ACHN (cell line): ENCODE results near the gene QRICH2.
"Not testable (repeated sequence)": the region's sequence is repeated elsewhere in the genome, so short reads cannot be mapped to it uniquely, and the experiment has no call there.

Experiments
- DNase-seq: peaks from one replicate; pipeline ENCODE4 v3.0.0-alpha.2; 2015
- in situ Hi-C: cut with HindIII; loops from 2 replicates; pipeline ENCODE4 v1.10.0; 2017; ENCODE audit warnings: low sequenced_read_pairs, low pct_ligation_motif_present, low pct_unique_long_range_greater_than_20kb

The QRICH2 gene

GRCh38 chr17:76255801-76256429, 52.2 kb downstream of the QRICH2 start:
- no peak for DNase-seq
- in situ Hi-C loops = no loop called here

GRCh38 chr17:76254275-76254674, 53.8 kb downstream of the QRICH2 start:
- no peak for DNase-seq
- in situ Hi-C loops = no loop called here

GRCh38 chr17:76253841-76254240, 54.2 kb downstream of the QRICH2 start:
- in situ Hi-C loops = no loop called here
- DNase-seq = no peak

- DNase-seq, in situ Hi-C loops: not testable (repeated sequence)
Measured at GRCh38 chr17:76252967-76253766, 54.9 kb downstream of the QRICH2 start.

GRCh38 chr17:76252040-76252954, 55.8 kb downstream of the QRICH2 start:
- in situ Hi-C loops = no loop called here
- no peak for DNase-seq

- in situ Hi-C loops = no loop called here
- no peak for DNase-seq
Measured at GRCh38 chr17:76251478-76252039, 56.5 kb downstream of the QRICH2 start.

GRCh38 chr17:76250141-76250540, 57.9 kb downstream of the QRICH2 start:
- no peak for DNase-seq
- in situ Hi-C loops = no loop called here

- no peak for DNase-seq
- in situ Hi-C loops = no loop called here
Measured at GRCh38 chr17:76248013-76248782, 59.9 kb downstream of the QRICH2 start.

- in situ Hi-C loops = no loop called here
Measured at GRCh38 chr17:76247304-76247703, 60.8 kb downstream of the QRICH2 start.

GRCh38 chr17:76246080-76247066, 61.7 kb downstream of the QRICH2 start:
- DNase-seq = no peak
- in situ Hi-C loops = no loop called here

More at GRCh38 chr17:76247304-76247703, 60.8 kb downstream of the QRICH2 start:
- no peak for DNase-seq

- in situ Hi-C loops = not testable (repeated sequence)
Measured at GRCh38 chr17:76244721-76245120, 63.4 kb downstream of the QRICH2 start.

GRCh38 chr17:76243826-76244679, 64.0 kb downstream of the QRICH2 start:
- no peak for DNase-seq
- in situ Hi-C loops = no loop called here

More at GRCh38 chr17:76244721-76245120, 63.4 kb downstream of the QRICH2 start:
- DNase-seq = not testable (repeated sequence)

GRCh38 chr17:76241691-76242255, 66.3 kb downstream of the QRICH2 start:
- DNase-seq = no peak
- in situ Hi-C loops = no loop called here

GRCh38 chr17:76241204-76241538, 66.9 kb downstream of the QRICH2 start:
- no peak for DNase-seq
- in situ Hi-C loops = no loop called here

- in situ Hi-C loops = no loop called here
- DNase-seq = peak; percentile 57
Measured at GRCh38 chr17:76240461-76241203, 67.4 kb downstream of the QRICH2 start, which contains the start of gene RNF157. Gene RNF157, minus strand, starts transcription at chr17:76240493. Its CDS starts 253 bp downstream, at chr17:76240240.
